Measurements from ENCODE around the gene ENTPD8.

DNA sequence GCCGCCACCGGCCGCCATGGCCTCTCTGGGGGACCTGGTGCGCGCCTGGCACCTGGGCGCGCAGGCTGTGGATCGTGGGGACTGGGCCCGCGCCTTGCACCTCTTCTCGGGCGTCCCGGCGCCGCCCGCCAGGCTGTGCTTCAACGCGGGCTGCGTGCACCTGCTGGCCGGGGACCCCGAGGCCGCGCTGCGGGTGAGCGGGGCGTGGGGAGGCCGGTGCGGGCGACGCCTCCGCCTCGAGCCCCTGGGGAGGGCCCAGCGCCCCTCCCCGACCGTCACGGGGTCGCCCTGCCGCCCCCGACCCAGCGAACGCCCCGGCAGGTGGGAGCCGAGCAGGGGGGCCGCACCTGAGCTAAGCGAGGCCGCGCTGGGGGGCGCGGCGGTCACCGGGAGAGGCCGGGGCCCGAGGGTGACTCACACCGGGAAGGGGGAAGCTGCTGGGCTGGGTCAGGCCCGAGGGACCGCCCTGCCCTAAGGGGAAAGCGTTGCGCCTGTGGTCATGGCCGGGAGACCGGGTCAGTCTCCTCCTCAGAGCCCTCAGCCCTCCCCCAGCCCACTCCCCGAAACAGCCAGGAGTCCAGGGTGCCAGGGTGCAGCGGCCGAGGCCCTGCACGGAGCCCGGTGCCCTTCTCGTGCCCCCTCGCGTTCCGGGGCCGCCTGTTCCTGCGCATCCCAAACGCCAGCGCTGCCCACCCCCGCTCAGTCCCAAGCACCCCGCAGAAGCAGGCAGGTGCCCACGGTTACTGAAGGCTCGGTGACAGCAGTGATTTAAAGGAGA lies 17.5 kb downstream of the ENTPD8 start:
- TF ChIP-seq ZNF274 (IDR thresholded peaks at IDR 0.05; ENCODE audit: low read depth, low read length) (no peak), YY1 (IDR thresholded peaks at IDR 0.05; ENCODE audit: insufficient read depth, insufficient read length) (no peak)
